GM06990 (cell line): ENCODE data around the gene DSCAM.

Experiments used
- DNase-seq: peaks from one replicate; pipeline ENCODE4 v3.0.0-alpha.2; 2011; ENCODE audit not compliant: insufficient read length; ENCODE audit errors: extremely low read depth
- H3K27me3 ChIP-seq: replicated peaks from 2 replicates; pipeline ENCODE4 v1.6.0; 2011; ENCODE audit warnings: low read length; ENCODE audit not compliant: control insufficient read depth, insufficient read depth
- H3K36me3 ChIP-seq: 2 replicates; pipeline ENCODE4 v1.5.1; 2011; ENCODE audit warnings: low read length; ENCODE audit not compliant: control insufficient read depth, insufficient read depth
- H3K4me3 ChIP-seq: replicated peaks from 2 replicates; pipeline ENCODE4 v1.5.1; 2011; ENCODE audit warnings: low read depth, mild to moderate bottlenecking, control low read depth, low read length
- TF ChIP-seq, protein P1 (sequence below): IDR thresholded peaks from 2 replicates; pipeline ENCODE4 v1.5.1; 2011; ENCODE audit warnings: low read length, control low read depth, mild to moderate bottlenecking, inconsistent platforms; ENCODE audit not compliant: insufficient read depth, poor library complexity, severe bottlenecking

Gene DSCAM

DNA sequence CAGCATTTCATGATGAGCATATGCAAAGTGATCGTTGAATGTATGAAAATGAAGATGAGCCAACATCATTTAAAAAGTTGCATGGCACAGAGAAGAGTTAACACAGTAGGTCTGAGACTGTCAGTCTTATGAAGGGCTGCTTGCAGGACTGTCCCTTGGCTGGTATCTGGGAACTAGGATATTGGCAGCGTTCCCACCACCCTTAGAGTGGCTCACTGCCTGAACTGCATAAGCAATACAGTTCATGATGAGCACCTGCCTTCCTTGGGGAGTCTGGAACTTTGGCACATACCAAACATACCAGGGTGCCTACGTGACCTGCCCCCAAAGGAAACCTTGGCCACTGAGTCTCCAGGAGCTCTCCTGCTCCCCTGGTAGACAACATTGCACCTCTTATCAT lies 161.8 kb downstream of the DSCAM start:
- DNase-seq = no peak
- no peaks in the 10 kb centered on the region for H3K27me3 ChIP-seq
- TF ChIP-seq, protein P1, sequence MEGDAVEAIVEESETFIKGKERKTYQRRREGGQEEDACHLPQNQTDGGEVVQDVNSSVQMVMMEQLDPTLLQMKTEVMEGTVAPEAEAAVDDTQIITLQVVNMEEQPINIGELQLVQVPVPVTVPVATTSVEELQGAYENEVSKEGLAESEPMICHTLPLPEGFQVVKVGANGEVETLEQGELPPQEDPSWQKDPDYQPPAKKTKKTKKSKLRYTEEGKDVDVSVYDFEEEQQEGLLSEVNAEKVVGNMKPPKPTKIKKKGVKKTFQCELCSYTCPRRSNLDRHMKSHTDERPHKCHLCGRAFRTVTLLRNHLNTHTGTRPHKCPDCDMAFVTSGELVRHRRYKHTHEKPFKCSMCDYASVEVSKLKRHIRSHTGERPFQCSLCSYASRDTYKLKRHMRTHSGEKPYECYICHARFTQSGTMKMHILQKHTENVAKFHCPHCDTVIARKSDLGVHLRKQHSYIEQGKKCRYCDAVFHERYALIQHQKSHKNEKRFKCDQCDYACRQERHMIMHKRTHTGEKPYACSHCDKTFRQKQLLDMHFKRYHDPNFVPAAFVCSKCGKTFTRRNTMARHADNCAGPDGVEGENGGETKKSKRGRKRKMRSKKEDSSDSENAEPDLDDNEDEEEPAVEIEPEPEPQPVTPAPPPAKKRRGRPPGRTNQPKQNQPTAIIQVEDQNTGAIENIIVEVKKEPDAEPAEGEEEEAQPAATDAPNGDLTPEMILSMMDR = no peak
- no peaks in the 10 kb centered on the region for H3K36me3 ChIP-seq
- H3K4me3 ChIP-seq = no peak overlapping the region

DNA sequence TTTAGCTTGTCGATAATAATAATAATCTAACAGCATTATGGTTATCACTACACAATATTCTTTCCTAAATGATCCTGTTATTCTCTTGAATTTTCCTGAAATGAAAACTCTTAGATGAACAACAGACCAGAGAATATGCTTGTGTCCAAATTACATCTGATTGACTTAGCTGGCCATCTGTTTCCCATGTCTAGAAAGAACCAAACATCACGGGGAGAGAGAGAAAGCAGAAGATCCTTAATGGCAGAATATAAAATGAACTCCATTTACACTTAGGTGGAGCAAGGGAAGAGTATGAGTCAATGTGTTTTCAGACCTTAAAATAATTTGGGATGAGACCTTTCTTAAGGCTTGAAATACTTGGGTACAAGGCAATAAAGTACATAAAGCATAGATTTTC lies 162.2 kb downstream of the DSCAM start:
- no peak overlapping the region for H3K4me3 ChIP-seq
- TF ChIP-seq, protein P1 = no peak
- DNase-seq = no peak
- H3K27me3 ChIP-seq = no peaks in the 10 kb centered on the region
- no peaks in the 10 kb centered on the region for H3K36me3 ChIP-seq

DNA sequence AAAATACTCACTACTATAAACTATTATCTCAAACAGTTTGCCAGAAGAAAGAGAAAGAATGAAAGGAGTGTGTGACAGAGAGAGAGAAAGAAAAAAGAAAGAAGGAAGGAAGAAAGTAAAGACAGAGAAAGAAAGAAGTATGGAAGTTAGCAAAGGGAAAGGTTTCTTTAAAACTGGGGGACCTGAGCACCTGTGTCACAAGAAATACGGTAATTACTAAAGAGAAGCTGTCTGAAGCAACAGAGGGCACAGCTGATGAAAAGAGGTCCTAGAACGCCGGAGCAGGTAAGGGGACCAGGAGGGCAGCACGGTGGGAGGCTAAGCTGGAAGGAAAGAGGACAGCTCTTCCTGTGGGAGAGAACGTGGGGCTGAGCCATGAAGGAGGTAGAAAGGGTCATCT lies 163.6 kb downstream of the DSCAM start:
- H3K36me3 ChIP-seq = no peaks in the 10 kb centered on the region

DNA sequence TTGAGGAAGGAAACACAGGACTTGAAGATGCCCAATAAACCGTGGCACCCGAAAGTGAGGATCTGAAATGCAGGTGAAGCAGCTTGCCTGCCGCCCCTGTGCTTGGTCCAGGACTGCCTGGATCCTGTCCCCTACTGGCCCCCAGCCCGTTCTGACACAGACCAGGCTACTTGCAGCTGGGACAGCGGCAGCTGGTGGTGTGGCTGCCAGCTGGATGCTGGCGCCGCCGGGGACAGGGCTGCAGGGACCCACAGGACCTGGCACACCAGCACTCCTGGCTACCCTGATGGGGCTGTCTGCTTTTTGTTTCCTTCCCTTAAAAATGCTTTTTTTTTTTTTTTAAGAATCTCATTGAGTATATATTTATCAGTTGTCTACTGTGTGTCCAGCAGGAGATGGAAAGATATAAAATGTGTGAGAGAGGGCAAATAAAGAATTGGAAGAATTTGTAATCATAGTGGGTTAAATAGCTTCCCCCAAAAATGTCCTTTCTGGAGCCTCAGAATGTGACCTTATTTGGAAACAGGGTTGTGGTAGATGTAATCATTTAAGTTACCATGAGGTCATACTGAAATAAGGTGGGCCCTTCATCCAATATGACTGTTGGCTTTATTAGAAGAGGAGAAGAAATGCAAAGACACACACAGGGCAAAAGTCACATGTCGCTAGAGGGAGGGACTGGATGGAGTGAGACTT lies 165.6 kb downstream of the DSCAM start:
- no peak overlapping the region for H3K4me3 ChIP-seq

More for the DNA sequence above, 163.6 kb downstream of the DSCAM start:
- TF ChIP-seq, protein P1 = no peak
- H3K4me3 ChIP-seq = no peak overlapping the region
- H3K27me3 ChIP-seq = no peaks in the 10 kb centered on the region
- DNase-seq = no peak

DNA sequence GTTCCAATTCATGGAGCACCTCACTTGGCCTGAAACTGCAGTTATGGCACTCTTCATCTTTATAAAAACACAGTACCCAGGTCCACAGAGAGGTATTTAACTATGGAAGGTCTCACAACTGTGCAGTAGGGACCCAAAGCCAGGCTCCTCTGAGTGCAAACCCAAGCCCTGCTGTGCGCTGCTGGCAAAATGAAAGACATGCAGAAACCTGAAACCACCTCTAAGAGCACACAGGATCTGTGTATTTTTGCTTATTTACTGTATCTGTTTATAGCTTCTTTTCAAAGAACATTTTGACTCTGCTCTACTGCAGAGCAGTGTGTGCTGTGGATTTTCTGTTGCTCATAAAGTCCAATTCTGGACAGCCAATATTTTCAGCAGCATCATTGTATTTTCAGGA lies 166.6 kb downstream of the DSCAM start:
- no peaks in the 10 kb centered on the region for H3K36me3 ChIP-seq
- H3K27me3 ChIP-seq = no peaks in the 10 kb centered on the region
- TF ChIP-seq, protein P1 = no peak
- H3K4me3 ChIP-seq = no peak overlapping the region
- DNase-seq = no peak

More for the DNA sequence above, 165.6 kb downstream of the DSCAM start:
- no peak for DNase-seq
- Histone ChIP-seq H3K36me3 (no peaks in the 10 kb centered on the region), H3K27me3 (no peaks in the 10 kb centered on the region)
- TF ChIP-seq, protein P1 = no peak

DNA sequence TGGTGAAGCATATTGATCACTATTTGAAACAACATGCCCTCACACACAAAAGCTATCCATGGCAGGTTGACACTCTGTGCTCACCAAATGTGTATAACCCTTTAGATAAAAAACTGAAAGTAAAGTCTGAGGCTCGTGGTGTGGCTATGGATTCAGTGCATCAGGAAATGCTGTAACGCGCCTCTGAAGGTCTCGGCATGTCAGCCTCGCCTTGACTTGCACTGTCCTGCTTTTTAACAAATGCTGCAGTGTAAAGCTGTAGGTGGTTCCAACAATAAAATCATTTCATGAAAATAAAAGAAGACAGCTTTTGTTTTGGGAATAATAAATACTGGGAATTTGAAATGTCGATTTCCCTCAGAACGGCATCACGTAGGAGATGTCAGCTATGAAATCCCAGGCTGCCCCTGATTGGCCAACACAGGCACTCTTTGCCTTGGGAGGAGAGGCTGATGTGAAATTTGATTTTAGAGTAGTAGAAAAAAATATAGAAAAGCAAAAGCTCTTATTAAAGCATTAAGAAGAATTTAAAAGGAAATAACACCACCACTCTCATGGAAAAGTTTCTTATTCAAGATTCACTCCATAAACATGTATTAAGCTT lies 168.2 kb downstream of the DSCAM start:
- H3K36me3 ChIP-seq = no peaks in the 10 kb centered on the region
- DNase-seq = no peak
- TF ChIP-seq, protein P1 = no peak
- no peaks in the 10 kb centered on the region for H3K27me3 ChIP-seq
- H3K4me3 ChIP-seq = no peak overlapping the region
